Endothelial cell (in vitro differentiated cells): ENCODE data around the gene TJAP1. TPM values are rescaled to one million over a fixed set of nuclear protein-coding genes. Genes with fewer than 3 reads are reported as not detected.

Source experiments
- DNase-seq: peaks from one replicate; pipeline ENCODE4 v3.0.0; 2021; ENCODE audit warnings: low spot score
- H3K27ac Mint-ChIP-seq: one replicate; pipeline ENCODE4 v1.8.0; 2021; ENCODE audit warnings: mixed read lengths, inconsistent platforms; ENCODE audit not compliant: unreplicated experiment
- H3K27me3 Mint-ChIP-seq: one replicate; pipeline ENCODE4 v1.8.0; 2021; ENCODE audit warnings: mild to moderate bottlenecking, moderate library complexity, mixed read lengths, inconsistent platforms; ENCODE audit not compliant: unreplicated experiment
- H3K36me3 Mint-ChIP-seq: one replicate; pipeline ENCODE4 v1.8.0; 2021; ENCODE audit warnings: mild to moderate bottlenecking, low read depth, mixed read lengths, inconsistent platforms; ENCODE audit not compliant: unreplicated experiment
- H3K4me1 Mint-ChIP-seq: one replicate; pipeline ENCODE4 v1.8.0; 2021; ENCODE audit warnings: mild to moderate bottlenecking, mixed read lengths, inconsistent platforms; ENCODE audit not compliant: unreplicated experiment
- H3K4me3 Mint-ChIP-seq: one replicate; pipeline ENCODE4 v1.8.0; 2021; ENCODE audit warnings: mild to moderate bottlenecking, mixed read lengths, inconsistent platforms; ENCODE audit not compliant: unreplicated experiment
- H3K9me3 Mint-ChIP-seq: one replicate; pipeline ENCODE4 v1.8.0; 2021; ENCODE audit warnings: mixed read lengths, inconsistent platforms; ENCODE audit not compliant: unreplicated experiment
- total RNA-seq: library from RNA; stranded (reverse); fragmentation: NEBNext Ultra II Directional; extraction: Animal tissue kit (Norgen Biotek cat#: 25700); gene quantifications from one replicate; pipeline ENCODE4 v1.2.1, GENCODE V29; 2021; ENCODE audit not compliant: unreplicated experiment
- TF ChIP-seq, protein P1 (sequence below): fragments of 200-600 bp; sonication (generic); IDR thresholded peaks from one replicate; pipeline ENCODE4 v1.5.0; 2021; ENCODE audit warnings: antibody characterized with exemption; ENCODE audit not compliant: unreplicated experiment

Gene TJAP1
- total RNA-seq, 1 donor from 2014 or later: 41.8 TPM

DNA sequence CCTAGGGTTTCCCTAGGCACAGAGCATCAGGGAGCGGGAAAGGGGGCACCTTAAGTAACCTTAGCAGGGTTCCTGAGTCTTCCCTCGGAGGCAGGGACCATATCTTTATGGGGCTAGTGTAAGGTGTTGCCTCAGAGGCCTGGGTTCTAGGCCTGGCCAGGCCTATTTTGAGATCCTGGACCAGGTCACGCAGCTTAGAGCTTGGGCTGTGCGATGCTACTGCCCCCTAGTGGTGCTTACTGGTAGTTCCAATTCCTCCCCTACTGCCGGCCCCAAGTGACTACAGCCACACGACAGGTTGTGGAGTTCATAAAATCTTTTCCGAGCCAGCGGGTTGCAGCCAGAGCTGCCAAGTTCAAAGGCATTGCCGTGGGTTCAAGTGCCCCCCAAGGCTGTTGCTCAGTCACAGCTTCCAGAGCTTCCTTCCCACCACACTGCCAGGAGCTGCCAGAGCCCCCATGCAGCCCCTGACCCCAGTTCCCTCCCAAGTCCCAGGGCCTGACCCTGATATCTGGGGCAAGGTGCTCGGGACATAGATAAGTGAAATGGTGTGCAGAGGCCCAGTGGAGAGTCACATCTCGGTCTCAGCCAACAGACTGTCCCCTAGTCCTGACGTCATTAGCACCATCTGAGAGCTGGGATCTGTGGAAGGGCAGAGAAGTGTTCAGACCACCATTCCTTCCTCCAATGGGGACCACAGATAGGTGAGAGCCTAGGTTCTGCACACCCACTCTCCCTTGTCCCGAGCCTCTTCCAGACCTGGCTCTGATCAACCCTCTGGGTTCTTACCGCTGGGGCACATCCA, 29.5 kb downstream of the TJAP1 start:
- H3K4me3 Mint-ChIP-seq: no peak overlapping the region
- DNase-seq: peak; percentile 87
- peaks cover 20% of the 10 kb centered on the region for H3K27me3 Mint-ChIP-seq
- no peaks in the 10 kb centered on the region for H3K9me3 Mint-ChIP-seq
- no peak overlapping the region for H3K27ac Mint-ChIP-seq
- TF ChIP-seq, protein P1, sequence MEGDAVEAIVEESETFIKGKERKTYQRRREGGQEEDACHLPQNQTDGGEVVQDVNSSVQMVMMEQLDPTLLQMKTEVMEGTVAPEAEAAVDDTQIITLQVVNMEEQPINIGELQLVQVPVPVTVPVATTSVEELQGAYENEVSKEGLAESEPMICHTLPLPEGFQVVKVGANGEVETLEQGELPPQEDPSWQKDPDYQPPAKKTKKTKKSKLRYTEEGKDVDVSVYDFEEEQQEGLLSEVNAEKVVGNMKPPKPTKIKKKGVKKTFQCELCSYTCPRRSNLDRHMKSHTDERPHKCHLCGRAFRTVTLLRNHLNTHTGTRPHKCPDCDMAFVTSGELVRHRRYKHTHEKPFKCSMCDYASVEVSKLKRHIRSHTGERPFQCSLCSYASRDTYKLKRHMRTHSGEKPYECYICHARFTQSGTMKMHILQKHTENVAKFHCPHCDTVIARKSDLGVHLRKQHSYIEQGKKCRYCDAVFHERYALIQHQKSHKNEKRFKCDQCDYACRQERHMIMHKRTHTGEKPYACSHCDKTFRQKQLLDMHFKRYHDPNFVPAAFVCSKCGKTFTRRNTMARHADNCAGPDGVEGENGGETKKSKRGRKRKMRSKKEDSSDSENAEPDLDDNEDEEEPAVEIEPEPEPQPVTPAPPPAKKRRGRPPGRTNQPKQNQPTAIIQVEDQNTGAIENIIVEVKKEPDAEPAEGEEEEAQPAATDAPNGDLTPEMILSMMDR: peak; percentile 94
- H3K36me3 Mint-ChIP-seq: peaks cover 45% of the 10 kb centered on the region
- H3K4me1 Mint-ChIP-seq: peaks cover 6% of the 10 kb centered on the region

DNA sequence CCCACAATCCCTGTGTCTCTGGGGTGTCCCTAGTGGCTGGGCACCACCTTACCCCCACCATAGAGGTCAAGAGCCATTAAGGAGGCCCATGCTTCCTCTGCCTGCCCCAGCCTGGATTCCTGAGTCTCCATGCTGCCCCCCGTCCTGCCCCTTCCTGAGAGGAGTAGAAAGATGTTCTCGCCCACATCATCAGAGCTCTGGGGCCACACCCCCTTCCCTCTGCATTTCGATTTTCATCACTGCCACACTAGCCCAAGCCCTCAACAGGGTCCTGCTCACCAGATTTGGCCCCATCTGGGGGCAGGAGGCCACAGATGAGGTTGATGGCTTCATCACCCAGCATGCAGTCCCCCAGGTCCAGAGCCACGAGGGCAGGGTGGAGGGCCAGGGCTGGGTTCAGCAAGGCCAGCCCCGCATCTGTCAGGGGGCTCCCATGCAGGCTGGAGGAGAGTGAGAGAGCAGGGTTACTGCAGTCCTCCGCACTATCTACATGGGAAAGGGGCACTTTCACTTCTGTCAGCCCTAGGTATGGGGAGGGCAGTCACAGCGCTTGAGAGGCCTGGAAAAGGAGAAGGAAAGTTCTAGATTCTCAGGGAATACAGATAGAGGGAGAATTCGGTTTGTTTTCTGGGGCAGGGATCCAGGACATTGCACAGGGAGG, 31.2 kb downstream of the TJAP1 start:
- no peak overlapping the region for H3K27ac Mint-ChIP-seq
- DNase-seq: no peak
- peaks cover 19% of the 10 kb centered on the region for H3K27me3 Mint-ChIP-seq
- H3K4me1 Mint-ChIP-seq: peaks cover 9% of the 10 kb centered on the region
- TF ChIP-seq, protein P1: no peak
- H3K36me3 Mint-ChIP-seq: peaks cover 39% of the 10 kb centered on the region
- no peaks in the 10 kb centered on the region for H3K9me3 Mint-ChIP-seq
- H3K4me3 Mint-ChIP-seq: peak overlapping the region; percentile 88

DNA sequence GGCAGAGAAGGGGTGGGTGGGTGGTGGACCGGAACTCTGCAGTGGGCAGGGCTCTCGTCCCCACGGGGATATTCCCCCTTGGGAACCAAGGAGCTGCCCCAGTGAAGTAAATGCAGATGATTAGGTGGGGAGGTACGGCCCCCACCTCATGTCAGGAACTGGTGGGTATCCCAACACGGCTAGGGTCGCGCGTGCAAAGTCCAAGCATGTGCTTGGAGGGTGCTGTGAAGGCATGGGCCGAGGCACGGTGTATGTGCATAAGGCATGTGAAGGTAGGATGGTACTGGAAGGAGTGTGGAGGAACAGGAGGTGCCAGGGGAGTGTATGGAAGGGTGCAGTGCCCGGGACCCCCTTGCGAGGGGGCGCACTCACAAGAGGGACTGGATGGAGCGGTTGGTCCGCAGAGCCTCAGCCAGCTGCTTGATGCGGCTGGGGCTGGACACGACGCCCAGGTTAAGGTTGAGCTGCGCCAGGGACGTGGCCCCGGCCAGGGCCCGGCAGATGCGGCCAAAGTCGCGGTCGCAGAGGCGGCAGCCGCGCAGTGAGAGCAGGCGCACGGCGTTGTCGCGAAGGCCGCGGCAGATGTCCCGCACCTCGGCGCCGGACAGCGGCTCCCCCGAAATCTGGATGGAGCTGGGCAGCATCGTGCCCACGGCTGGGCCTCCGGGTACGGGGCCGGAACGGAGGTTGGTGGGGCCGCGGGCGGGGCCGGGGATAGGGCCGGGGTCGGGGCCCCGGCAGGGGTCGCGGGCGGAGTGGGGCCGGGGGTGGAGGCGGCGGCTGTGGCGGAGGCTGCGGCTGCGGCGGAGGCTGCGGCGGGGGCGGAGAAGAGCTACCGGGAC, 32.0 kb downstream of the TJAP1 start:
- TF ChIP-seq, protein P1: no peak
- H3K9me3 Mint-ChIP-seq: no peaks in the 10 kb centered on the region
- DNase-seq: peak; percentile 33
- H3K4me3 Mint-ChIP-seq: peak overlapping the region; percentile 88
- H3K27ac Mint-ChIP-seq: no peak overlapping the region
- H3K27me3 Mint-ChIP-seq: peaks cover 19% of the 10 kb centered on the region
- H3K4me1 Mint-ChIP-seq: peaks cover 11% of the 10 kb centered on the region
- peaks cover 37% of the 10 kb centered on the region for H3K36me3 Mint-ChIP-seq

DNA sequence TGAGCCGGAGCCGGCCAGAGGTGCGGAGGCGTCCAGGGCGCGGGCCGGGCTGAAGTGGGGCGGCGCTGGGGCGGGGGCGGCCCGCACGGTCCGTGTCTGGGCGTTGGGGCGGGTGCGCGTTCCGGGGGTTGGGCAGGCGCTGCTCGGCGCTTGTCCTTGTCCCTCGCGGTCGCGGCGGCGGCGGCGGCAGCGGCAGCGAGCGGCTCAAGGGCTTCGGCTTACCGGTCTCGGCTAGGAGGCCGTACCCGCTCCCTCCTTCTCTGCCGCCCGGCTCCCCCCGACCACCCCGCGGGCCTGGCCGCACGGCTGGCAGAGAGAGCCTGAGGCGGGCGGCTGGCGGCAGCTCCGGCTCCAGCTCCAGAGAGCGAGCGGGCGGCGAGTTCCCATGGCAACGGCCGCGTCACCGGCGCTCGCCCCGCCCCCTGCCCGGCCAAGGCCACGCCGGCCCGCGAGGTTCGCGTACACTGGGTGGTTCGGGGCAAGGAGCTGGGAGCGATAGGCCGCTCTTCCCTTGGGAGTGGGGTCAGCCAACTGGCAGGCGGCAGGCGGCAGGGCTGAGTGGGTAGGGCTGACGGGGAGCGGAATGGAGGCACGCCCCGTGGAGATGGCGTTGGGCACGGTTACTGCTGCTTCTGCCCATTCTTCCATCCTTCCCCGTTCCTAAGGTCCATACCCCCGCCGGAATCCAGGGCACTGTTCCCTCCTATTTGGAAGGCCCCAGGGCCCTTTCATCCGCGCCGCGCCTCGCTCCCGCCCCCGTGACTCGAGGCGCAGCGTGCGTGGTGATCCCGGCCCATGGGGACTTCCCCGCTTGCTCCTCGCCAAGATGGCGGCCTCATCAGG, 32.8 kb downstream of the TJAP1 start, which contains the start of gene LRRC73:
Gene LRRC73 (minus strand): TSS at position 363 of the 843 bp plus-strand sequence. CDS start 561 bp downstream, outside the sequence.
- peak; percentile 89 for DNase-seq
- peaks cover 17% of the 10 kb centered on the region for H3K4me1 Mint-ChIP-seq
- no peak within 1 kb of the TSS for H3K27ac Mint-ChIP-seq
- peaks cover 41% of the 10 kb centered on the region for H3K36me3 Mint-ChIP-seq
- TF ChIP-seq, protein P1: no peak
- peaks cover 19% of the 10 kb centered on the region for H3K27me3 Mint-ChIP-seq
- H3K4me3 Mint-ChIP-seq: peak within 1 kb of the TSS; percentile 88
- H3K9me3 Mint-ChIP-seq: no peaks in the 10 kb centered on the region
